HG03442 (cell line): ENCODE measurements around the gene NOL3.

Experiments used
- ATAC-seq: cut with Tn5 transposase; IDR thresholded peaks from one replicate; pipeline ENCODE4 v1.9.1; 2021; ENCODE audit warnings: mild to moderate bottlenecking, moderate library complexity; ENCODE audit not compliant: unreplicated experiment

NOL3 gene

DNA sequence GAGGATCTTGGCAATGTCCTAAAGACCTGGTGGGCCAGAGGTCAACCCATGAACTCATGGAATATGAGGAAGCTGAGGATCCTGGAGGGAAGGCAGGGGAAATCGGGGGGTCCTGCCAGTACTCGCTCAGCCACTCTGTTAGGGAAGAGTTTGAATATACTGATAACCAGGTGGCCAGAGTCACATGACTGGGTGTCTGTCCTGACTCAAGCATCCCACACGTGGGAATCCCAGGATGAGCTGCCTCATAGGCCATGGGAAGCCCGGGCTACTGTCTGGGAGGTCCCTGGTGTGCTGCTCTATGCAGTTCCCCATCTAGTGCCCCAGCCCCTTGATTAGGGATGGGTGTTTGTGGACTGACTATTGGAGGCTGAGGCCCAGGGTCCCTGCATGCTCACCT lies 18.0 kb downstream of the NOL3 start:
- no peak for ATAC-seq

DNA sequence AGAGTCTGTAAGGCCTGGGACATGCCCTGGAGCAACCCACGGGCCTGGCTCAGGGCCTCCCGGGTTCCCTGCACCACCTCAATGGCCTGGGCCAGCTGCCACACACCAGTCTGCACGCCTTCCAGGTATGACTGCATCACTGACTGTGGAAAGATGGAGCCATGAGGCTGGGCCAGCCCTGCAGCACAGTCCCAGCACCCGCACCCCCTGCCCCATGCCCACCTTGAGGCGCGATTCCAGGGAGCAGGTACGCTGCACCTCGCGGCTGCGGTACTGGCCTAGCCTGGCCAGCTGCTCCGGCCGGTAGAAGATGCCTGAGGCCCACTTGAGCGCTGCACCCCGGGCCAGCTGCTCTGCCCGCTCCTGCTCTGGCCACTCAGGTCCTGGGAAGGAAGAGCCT lies 18.5 kb downstream of the NOL3 start:
- no peak for ATAC-seq

DNA sequence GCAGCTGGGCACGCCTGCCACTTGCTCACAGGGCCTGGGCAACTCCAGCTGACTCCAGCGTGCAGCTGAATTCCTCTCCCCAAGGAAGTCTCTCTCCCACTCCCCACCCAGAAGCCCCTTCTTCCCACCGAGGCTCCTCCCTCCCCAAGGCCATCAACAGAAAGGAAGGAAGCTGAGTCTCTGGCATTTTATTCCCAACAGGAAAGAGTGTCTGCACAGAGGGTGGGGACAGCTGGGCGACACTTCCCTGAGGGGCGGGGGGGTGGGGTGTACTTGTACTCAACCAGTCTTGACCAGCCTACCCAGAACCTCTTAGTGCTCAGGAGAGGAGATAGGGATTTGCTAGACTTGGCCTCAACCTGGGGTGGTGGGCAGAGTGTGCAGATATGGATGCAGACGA lies 19.7 kb downstream of the NOL3 start, which contains the start of gene EXOC3L1:
Gene EXOC3L1 (minus strand): TSS at position 96 of the 400 bp plus-strand sequence. CDS start 460 bp downstream, outside the sequence.
- ATAC-seq, result no peak

GRCh38 chr16:67190448-67191399 lies 20.4 kb downstream of the NOL3 start:
- no peak for ATAC-seq

- ATAC-seq, result no peak
Measured at GRCh38 chr16:67191411-67191994, 21.2 kb downstream of the NOL3 start.

GRCh38 chr16:67191995-67192681 lies 21.8 kb downstream of the NOL3 start, which contains the start of gene E2F4:
Gene E2F4 (plus strand): TSS chr16:67192155. CDS start chr16:67192228, 73 bp downstream.
- ATAC-seq, result peak; percentile 87

DNA sequence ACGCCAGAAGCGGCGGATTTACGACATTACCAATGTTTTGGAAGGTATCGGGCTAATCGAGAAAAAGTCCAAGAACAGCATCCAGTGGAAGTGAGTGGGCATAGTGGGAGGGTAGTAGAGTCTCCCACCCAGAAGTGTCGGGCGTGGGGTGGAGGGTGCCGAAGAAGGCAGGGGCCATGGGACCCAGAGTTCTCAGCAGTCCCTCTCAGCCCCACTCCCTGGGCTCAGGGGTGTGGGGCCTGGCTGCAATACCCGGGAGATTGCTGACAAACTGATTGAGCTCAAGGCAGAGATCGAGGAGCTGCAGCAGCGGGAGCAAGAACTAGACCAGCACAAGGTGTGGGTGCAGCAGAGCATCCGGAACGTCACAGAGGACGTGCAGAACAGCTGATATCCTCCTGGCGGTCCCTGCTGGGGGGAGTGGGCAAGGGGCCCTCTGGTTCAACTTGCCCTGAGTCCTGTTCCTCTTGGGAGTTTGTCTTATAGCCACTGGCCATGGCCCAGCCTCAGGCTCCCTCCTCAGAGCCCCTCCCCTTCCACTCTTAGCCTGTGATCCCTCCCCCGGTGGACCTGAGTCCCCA lies 22.5 kb downstream of the NOL3 start:
- ATAC-seq, result no peak

DNA sequence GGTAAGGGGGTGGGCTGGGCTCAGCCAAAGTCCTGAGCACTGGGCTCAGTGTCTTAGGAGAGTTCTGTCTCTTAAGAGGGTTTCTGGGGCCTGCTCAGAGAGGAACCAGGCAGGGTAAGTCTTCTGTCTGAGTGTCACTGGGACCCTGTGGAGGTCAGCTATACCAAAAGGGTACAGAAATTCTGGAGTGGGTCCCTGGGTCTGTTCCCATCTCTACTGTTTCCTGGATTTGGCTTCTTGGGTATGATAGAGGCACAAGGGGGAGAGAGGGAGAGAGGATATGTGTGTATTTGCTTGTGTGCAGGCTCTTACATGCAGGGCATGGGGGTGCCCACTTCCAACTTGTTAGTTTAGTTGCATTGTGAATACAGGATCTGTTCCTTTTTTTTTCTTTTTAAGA lies 23.2 kb downstream of the NOL3 start:
- no peak for ATAC-seq

GRCh38 chr16:67194260-67194659 lies 23.9 kb downstream of the NOL3 start:
- ATAC-seq, result no peak

GRCh38 chr16:67195676-67196075 lies 25.3 kb downstream of the NOL3 start:
- ATAC-seq, result no peak

- no peak for ATAC-seq
Measured at GRCh38 chr16:67196881-67197280, 26.5 kb downstream of the NOL3 start.

GRCh38 chr16:67197704-67198103 lies 27.4 kb downstream of the NOL3 start:
- no peak for ATAC-seq

DNA sequence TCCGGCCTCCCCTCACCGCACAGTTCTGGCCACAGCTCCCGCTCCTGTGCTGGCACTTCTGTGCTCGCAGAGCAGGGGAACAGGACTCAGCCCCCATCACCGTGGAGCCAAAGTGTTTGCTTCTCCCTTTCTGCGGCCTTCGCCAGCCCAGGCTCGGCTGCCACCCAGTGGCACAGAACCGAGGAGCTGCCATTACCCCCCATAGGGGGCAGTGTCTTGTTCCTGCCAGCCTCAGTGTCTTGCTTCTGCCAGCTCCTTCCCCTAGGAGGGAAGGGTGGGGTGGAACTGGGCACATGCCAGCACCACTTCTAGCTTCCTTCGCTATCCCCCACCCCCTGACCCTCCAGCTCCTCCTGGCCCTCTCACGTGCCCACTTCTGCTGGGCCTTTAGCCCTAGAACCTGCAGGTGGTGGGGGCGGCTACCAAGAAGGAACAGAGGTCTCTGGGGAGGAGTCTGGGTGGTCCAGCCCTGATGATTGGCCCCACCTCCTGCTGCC lies 27.9 kb downstream of the NOL3 start:
- no peak for ATAC-seq

DNA sequence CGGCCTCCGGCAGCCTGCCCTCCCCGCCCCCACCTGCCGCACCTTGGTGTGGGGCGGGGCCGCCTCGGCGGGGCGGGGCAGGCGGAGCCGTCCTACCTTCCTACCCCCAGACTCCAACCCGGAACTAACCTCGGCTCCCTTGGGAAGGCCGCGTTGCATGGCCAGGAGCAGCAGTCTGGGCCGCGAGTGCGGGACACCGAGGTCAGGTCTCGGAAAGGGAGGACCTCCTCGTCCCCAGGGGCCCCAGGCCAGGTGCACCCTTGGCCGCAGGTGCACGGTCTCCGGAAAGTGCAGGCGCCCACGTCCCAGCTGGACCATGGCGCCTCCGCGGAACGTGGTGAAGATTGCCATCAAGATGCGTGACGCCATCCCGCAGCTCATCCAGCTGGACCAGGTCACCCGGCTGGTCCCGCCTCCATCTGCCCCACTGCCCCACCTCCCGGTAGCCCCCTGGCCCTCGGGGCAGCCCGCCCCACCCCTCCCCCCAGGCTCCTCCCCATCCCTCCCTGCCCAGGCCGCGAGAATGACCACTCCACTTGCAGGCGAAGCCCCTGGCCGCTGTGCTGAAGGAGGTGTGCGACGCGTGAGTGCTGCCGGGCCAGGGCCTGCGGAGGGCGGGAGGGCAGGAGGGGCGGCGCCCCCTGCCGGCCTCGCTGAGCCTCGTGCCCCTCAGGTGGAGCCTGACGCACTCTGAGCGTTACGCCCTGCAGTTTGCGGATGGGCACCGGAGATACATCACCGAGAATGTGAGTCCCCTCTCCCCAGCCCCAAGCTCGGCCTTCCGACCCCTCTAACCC lies 28.9 kb downstream of the NOL3 start, which contains the start of gene ELMO3:
Gene ELMO3 (plus strand): TSS at position 121 of the 797 bp plus-strand sequence. CDS start 196 bp downstream, at position 317.
- no peak for ATAC-seq

- no peak for ATAC-seq
Measured at GRCh38 chr16:67199808-67200198, 29.5 kb downstream of the NOL3 start.

GRCh38 chr16:67200491-67200890 lies 30.2 kb downstream of the NOL3 start:
- no peak for ATAC-seq

GRCh38 chr16:67201411-67202345 lies 31.3 kb downstream of the NOL3 start:
- no peak for ATAC-seq

- no peak for ATAC-seq
Measured at GRCh38 chr16:67202426-67202825, 32.1 kb downstream of the NOL3 start.

DNA sequence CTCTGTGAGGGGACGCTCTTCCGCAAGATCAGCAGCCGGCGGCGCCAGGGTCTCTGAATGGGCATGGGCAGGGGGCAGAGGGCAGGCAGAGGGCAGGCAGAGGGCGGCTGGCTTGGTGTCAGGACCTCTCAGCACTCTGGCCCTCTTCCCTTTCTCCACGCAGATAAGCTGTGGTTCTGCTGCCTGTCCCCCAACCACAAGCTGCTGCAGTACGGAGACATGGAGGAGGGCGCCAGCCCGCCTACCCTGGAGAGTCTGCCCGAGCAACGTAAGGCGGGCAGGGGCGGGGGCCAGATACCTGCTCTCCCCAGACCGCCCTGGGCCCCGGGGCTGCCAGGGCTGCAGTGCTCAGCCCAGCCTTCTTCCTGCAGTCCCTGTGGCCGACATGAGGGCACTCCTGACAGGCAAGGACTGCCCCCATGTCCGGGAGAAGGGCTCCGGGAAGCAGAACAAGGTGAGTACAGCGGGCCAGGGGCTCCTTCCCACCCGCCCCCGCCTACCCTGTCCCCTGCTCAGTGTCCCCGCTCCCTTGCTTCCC lies 32.7 kb downstream of the NOL3 start:
- no peak for ATAC-seq
